GM12872 (cell line): ENCODE measurements around the gene MICAL3.

ENCODE experiments used
- CTCF ChIP-seq: IDR thresholded peaks from 3 replicates; pipeline ENCODE4 v1.5.1; 2011; ENCODE audit warnings: low read depth, mild to moderate bottlenecking, low read length, moderate library complexity; ENCODE audit not compliant: insufficient read depth

The MICAL3 gene

GRCh38 chr22:17888439-17888838 lies 135.9 kb downstream of the MICAL3 start:
- no peak for TF ChIP-seq CTCF

- TF ChIP-seq CTCF: no peak
These were observed 139.5 kb downstream of the MICAL3 start for GRCh38 chr22:17884893-17885292.

- no peak for TF ChIP-seq CTCF
These were observed 140.3 kb downstream of the MICAL3 start for GRCh38 chr22:17884084-17884483.

GRCh38 chr22:17883356-17883755 lies 141.0 kb downstream of the MICAL3 start:
- no peak for TF ChIP-seq CTCF

GRCh38 chr22:17882727-17883126 lies 141.6 kb downstream of the MICAL3 start:
- TF ChIP-seq CTCF: no peak

- TF ChIP-seq CTCF: no peak
These were observed 142.2 kb downstream of the MICAL3 start for GRCh38 chr22:17882162-17882561.

GRCh38 chr22:17881366-17881765 lies 143.0 kb downstream of the MICAL3 start:
- no peak for TF ChIP-seq CTCF

- TF ChIP-seq CTCF: no peak
These were observed 143.9 kb downstream of the MICAL3 start for GRCh38 chr22:17880468-17880867.
